GM18519 (cell line): ENCODE measurements around the gene LSAMP.
"Not testable (repeated sequence)": the region's sequence is repeated elsewhere in the genome, so short reads cannot be mapped to it uniquely, and the experiment has no call there.

Experiments used
- ATAC-seq: cut with Tn5 transposase; IDR thresholded peaks from one replicate; pipeline ENCODE4 v1.9.1; 2021; ENCODE audit warnings: mild to moderate bottlenecking, moderate library complexity; ENCODE audit not compliant: unreplicated experiment, low FRiP score

The LSAMP gene

GRCh38 chr3:116129187-116129946, 315.9 kb downstream of the LSAMP start:
- ATAC-seq = no peak

GRCh38 chr3:116127464-116127863, 317.8 kb downstream of the LSAMP start:
- ATAC-seq = no peak

GRCh38 chr3:116124166-116124565, 321.1 kb downstream of the LSAMP start:
- no peak for ATAC-seq

- ATAC-seq = no peak
These were observed 326.7 kb downstream of the LSAMP start for GRCh38 chr3:116118475-116119169.

GRCh38 chr3:116114586-116114985, 330.7 kb downstream of the LSAMP start:
- ATAC-seq = no peak

- no peak for ATAC-seq
These were observed 332.6 kb downstream of the LSAMP start for GRCh38 chr3:116112696-116113095.

- ATAC-seq = no peak
These were observed 333.5 kb downstream of the LSAMP start for GRCh38 chr3:116111765-116112164.

- no peak for ATAC-seq
These were observed 341.3 kb downstream of the LSAMP start for GRCh38 chr3:116103868-116104530.

GRCh38 chr3:116102037-116102436, 343.2 kb downstream of the LSAMP start:
- no peak for ATAC-seq

GRCh38 chr3:116097226-116097625, 348.1 kb downstream of the LSAMP start:
- ATAC-seq = no peak

GRCh38 chr3:116096631-116097030, 348.7 kb downstream of the LSAMP start:
- no peak for ATAC-seq

GRCh38 chr3:116093374-116093773, 351.9 kb downstream of the LSAMP start:
- no peak for ATAC-seq

GRCh38 chr3:116087426-116087825, 357.9 kb downstream of the LSAMP start:
- no peak for ATAC-seq

- no peak for ATAC-seq
These were observed 360.1 kb downstream of the LSAMP start for GRCh38 chr3:116084999-116085791.

GRCh38 chr3:116083683-116084082, 361.6 kb downstream of the LSAMP start:
- no peak for ATAC-seq

GRCh38 chr3:116078561-116078960, 366.7 kb downstream of the LSAMP start:
- ATAC-seq = no peak

GRCh38 chr3:116077557-116077956, 367.7 kb downstream of the LSAMP start:
- ATAC-seq = no peak

GRCh38 chr3:116077059-116077458, 368.2 kb downstream of the LSAMP start:
- ATAC-seq = no peak

GRCh38 chr3:116070516-116071278, 374.6 kb downstream of the LSAMP start:
- ATAC-seq = not testable (repeated sequence)

GRCh38 chr3:116070061-116070460, 375.2 kb downstream of the LSAMP start:
- no peak for ATAC-seq
